Eye (tissue), 1 donor: ENCODE results near the gene CEP120.

Experiments
- DNase-seq: peaks from one replicate; pipeline ENCODE4 v3.0.0-alpha.2; 2015

Gene CEP120

DNA sequence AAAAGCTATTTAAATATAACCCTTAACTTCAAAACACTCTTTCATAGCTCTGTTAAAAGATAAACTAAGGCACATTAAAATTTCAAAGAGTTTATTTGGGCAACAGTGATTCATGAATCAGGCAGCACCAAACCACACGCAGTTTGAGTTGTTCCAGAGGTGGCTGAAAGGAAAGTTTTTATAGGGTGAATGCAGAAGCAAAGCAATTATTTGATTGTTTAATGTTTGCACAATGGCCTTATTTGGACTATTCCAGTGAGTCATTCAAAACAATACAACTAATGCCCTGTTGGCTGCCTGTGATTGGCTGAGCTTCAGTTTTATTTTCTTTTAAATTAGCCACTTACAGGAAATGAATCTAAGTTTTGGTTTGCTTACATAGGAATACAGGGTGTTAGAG lies 125.3 kb downstream of the CEP120 start:
- no peak for DNase-seq

DNA sequence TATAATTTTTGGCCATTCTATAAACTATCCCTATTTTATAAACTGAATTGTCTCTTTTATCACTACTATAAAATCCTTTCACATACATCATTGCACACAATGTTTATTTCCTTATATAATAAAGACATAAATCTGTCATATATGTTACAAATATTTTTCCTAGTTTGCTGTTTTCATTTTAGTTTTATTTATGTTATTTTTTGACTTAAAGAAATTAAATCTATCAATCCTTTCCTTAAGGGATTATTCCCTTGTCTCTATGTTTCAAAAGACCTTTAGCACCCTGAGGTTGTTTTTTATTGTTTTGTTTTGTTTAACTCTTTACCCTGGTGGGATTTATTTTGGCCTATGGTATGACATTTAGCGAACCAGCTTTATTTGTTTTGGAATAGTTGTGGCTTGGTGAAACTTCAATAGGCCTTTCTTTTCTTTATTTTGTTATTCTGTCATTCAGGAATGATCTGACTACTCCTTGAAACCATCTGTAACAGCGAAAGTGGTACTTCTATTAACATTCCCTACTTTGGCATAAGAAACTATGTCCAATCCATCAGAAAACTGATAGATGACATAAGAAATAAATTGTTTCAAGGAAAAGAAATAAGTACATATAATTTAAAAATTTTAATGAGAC lies 125.9 kb downstream of the CEP120 start:
- DNase-seq: no peak
